Mesodermal cell (in vitro differentiated cells): ENCODE results near the gene SLCO1C1.

Source experiments
- H3K27ac ChIP-seq: 2 replicates; pipeline ENCODE4 v1.7.0; 2013; ENCODE audit warnings: mild to moderate bottlenecking, low read depth, low read length, moderate library complexity; ENCODE audit not compliant: severe bottlenecking
- H3K36me3 ChIP-seq: 2 replicates; pipeline ENCODE4 v1.7.1; 2013; ENCODE audit warnings: mild to moderate bottlenecking, low read length, moderate library complexity; ENCODE audit not compliant: control insufficient read depth, insufficient read depth
- H3K4me1 ChIP-seq: one replicate; pipeline ENCODE4 v1.7.1; 2013; ENCODE audit warnings: mild to moderate bottlenecking, low read length; ENCODE audit not compliant: insufficient read depth, control insufficient read depth, poor library complexity, severe bottlenecking
- H3K4me3 ChIP-seq: 2 replicates; pipeline ENCODE4 v1.7.0; 2013; ENCODE audit warnings: low read length, control low read depth, mild to moderate bottlenecking; ENCODE audit not compliant: insufficient read depth, poor library complexity, severe bottlenecking; ENCODE audit errors: extremely low read depth
- H3K9me3 ChIP-seq: 2 replicates; pipeline ENCODE4 v1.7.1; 2013; ENCODE audit warnings: mild to moderate bottlenecking, low read length, moderate library complexity; ENCODE audit not compliant: control insufficient read depth
- WGBS, 2 experiments: methylation state at CpG; one replicate each; pipeline ENCODE4 v1.1.5; 2013; ENCODE audit warnings: missing lambda C conversion rate in 2 of 2; ENCODE audit not compliant: insufficient coverage in 2 of 2; 5-methylcytosine and 5-hydroxymethylcytosine counted together

The SLCO1C1 gene

GRCh38 chr12:20792971-20793370, 97.8 kb downstream of the SLCO1C1 start:
- Histone ChIP-seq H3K36me3 (no peaks in the 10 kb centered on the region), H3K4me3 (no peak overlapping the region), H3K4me1 (no peaks in the 10 kb centered on the region), H3K9me3 (no peaks in the 10 kb centered on the region), H3K27ac (no peak overlapping the region)
- 50% methylated on average over 1 of the region's 1 CpG; no CpG with 5 or more reads in 1 of the 2 experiments for WGBS, 2 experiments

- no peaks in the 10 kb centered on the region for H3K4me1 ChIP-seq
- no CpG with 5 or more reads among the region's 1 CpG for WGBS, 2 experiments
- H3K36me3 ChIP-seq, result no peaks in the 10 kb centered on the region
- H3K4me3 ChIP-seq, result no peak overlapping the region
- no peaks in the 10 kb centered on the region for H3K9me3 ChIP-seq
- no peak overlapping the region for H3K27ac ChIP-seq
Observed at GRCh38 chr12:20798554-20798953, 103.4 kb downstream of the SLCO1C1 start.

- no CpG with 5 or more reads among the region's 1 CpG for WGBS, 2 experiments
- Histone ChIP-seq H3K4me3 (no peak overlapping the region), H3K27ac (no peak overlapping the region), H3K36me3 (no peaks in the 10 kb centered on the region), H3K9me3 (no peaks in the 10 kb centered on the region), H3K4me1 (no peaks in the 10 kb centered on the region)
Observed at GRCh38 chr12:20800160-20800559, 105.0 kb downstream of the SLCO1C1 start.

- Histone ChIP-seq H3K36me3 (no peaks in the 10 kb centered on the region), H3K27ac (no peak overlapping the region), H3K4me3 (no peak overlapping the region), H3K4me1 (no peaks in the 10 kb centered on the region), H3K9me3 (no peaks in the 10 kb centered on the region)
Observed at GRCh38 chr12:20801035-20801434, 105.9 kb downstream of the SLCO1C1 start.
